Body of pancreas (tissue), 4 donors: ENCODE data around the gene EEFSEC. TPM values are rescaled to one million over a fixed set of nuclear protein-coding genes. Genes with fewer than 3 reads are reported as not detected.

Experiments
- ATAC-seq: fragments of 150-250 bp; one replicate; pipeline ENCODE4 v1.9.1; 2016
- DNase-seq, 4 donors: peaks; one replicate each; pipeline ENCODE4 v3.0.0-alpha.2; 2019
- H3K27ac ChIP-seq, 4 donors: fragments of 200-600 bp; sonication (generic); 1 replicate in 3 of 4; 2 replicates in 1 of 4; pipeline versions ENCODE4 v1.5.1 to v1.6.1; 2016 to 2019; ENCODE audit warnings: mild to moderate bottlenecking in 1 of 4, mixed read lengths in 1 of 4, moderate library complexity in 1 of 4
- H3K27me3 ChIP-seq, 2 donors: fragments of 200-600 bp; sonication (generic); one replicate each; pipeline ENCODE4 v1.6.0; 2016; ENCODE audit warnings: mild to moderate bottlenecking in 1 of 2
- H3K36me3 ChIP-seq, 2 donors: fragments of 200-600 bp; sonication (generic); replicated peaks in 1 of 2; 2 replicates each; pipeline ENCODE4 v1.5.1; 2016; ENCODE audit warnings: low read depth in 2 of 2; ENCODE audit not compliant: insufficient read depth in 1 of 2
- H3K4me1 ChIP-seq: fragments of 200-600 bp; sonication (generic); one replicate; pipeline ENCODE4 v1.6.0; 2016
- H3K4me3 ChIP-seq, 2 donors: fragments of 200-600 bp; sonication (generic); 1 replicate in 1 of 2; 2 replicates in 1 of 2; pipeline ENCODE4 v1.5.1; 2016 to 2019
- H3K9me3 ChIP-seq, 3 donors: fragments of 200-600 bp; sonication (generic); 1 replicate in 2 of 3; 2 replicates in 1 of 3; pipeline ENCODE4 v1.5.1; 2016
- POLR2A ChIP-seq, 3 donors: fragments of 450-650 bp; IDR thresholded peaks; one replicate each; pipeline ENCODE4 v1.6.1; 2016; ENCODE audit warnings: antibody characterized with exemption in 3 of 3, mild to moderate bottlenecking in 2 of 3
- WGBS, 2 donors: methylation state at CpG; one replicate each; pipeline ENCODE4 v1.1.5; 2017; 5-methylcytosine and 5-hydroxymethylcytosine counted together
- intact Hi-C: fragments of 100-400 bp; cut with DNase I; formaldehyde crosslinking; loops from one replicate; pipeline ENCODE4 v1.15.1; 2023
- total RNA-seq, 2 donors: library from RNA; depleted of rRNA; stranded (reverse); fragments of >200 nt; gene quantifications; one replicate each; pipeline ENCODE4 v1.1.0, GENCODE V29; 2016
- TF ChIP-seq, protein P1 (sequence below), 7 experiments: fragments of 450-650 bp in 4 of 7; fragments of 200-600 bp in 3 of 7; sonication (generic) in 3 of 7; IDR thresholded peaks; one replicate each; pipeline ENCODE4 v1.5.1; 2016 to 2019; ENCODE audit warnings: antibody characterized with exemption in 7 of 7

EEFSEC gene
- total RNA-seq, 2 donors from 2014 or later = 8.6 to 33.0 TPM

GRCh38 chr3:128425142-128425845 lies 272.0 kb downstream of the EEFSEC start:
- no peak for ATAC-seq

DNA sequence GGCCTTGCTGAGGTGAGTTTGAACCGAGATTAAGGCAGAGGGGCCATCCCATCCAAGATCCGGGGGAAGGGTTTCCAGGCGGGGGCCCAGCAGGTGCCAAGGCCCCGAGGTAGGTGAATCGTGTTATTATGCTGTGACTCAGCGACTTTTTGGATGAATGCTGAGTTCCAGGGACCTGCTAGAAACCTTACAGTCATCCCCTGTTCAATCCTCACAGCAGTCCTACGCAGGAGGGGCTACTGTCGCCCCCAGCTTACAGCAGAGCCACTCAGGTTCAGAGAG lies 272.5 kb downstream of the EEFSEC start:
- Histone ChIP-seq H3K27ac (no peak overlapping the region), H3K4me1 (peaks cover 15% of the 10 kb centered on the region), H3K36me3 (no peaks in the 10 kb centered on the region), H3K4me3 (no peak overlapping the region), H3K27me3 (no peaks in the 10 kb centered on the region), H3K9me3 (no peaks in the 10 kb centered on the region)
- intact Hi-C loops = loop anchor here (5.0 to 10.0 kb wide), 2 partner anchors 72 to 159 kb away; no protein-coding TSS in a partner anchor
- TF ChIP-seq POLR2A (IDR thresholded peaks at IDR 0.05) = no peak
- TF ChIP-seq, protein P1, sequence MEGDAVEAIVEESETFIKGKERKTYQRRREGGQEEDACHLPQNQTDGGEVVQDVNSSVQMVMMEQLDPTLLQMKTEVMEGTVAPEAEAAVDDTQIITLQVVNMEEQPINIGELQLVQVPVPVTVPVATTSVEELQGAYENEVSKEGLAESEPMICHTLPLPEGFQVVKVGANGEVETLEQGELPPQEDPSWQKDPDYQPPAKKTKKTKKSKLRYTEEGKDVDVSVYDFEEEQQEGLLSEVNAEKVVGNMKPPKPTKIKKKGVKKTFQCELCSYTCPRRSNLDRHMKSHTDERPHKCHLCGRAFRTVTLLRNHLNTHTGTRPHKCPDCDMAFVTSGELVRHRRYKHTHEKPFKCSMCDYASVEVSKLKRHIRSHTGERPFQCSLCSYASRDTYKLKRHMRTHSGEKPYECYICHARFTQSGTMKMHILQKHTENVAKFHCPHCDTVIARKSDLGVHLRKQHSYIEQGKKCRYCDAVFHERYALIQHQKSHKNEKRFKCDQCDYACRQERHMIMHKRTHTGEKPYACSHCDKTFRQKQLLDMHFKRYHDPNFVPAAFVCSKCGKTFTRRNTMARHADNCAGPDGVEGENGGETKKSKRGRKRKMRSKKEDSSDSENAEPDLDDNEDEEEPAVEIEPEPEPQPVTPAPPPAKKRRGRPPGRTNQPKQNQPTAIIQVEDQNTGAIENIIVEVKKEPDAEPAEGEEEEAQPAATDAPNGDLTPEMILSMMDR (IDR thresholded peaks at IDR 0.05) = no peak
- DNase-seq (no peak), ATAC-seq (no peak)
- 56 to 63% methylated on average over 8 of the region's 8 CpGs for WGBS, 2 donors

More at GRCh38 chr3:128425142-128425845, 272.0 kb downstream of the EEFSEC start:
- H3K27me3 ChIP-seq = no peaks in the 10 kb centered on the region
- H3K9me3 ChIP-seq = no peaks in the 10 kb centered on the region
- intact Hi-C loops = loop anchor here (5.0 to 10.0 kb wide), 2 partner anchors 72 to 160 kb away; no protein-coding TSS in a partner anchor
- no peak overlapping the region for H3K4me3 ChIP-seq
- peak in 2 of 4 donors; percentile 62 to 66 for DNase-seq
- H3K27ac ChIP-seq = no peak overlapping the region
- 69 to 76% methylated on average over 15 to 23 of the region's 23 CpGs for WGBS, 2 donors
- peaks cover 15% of the 10 kb centered on the region for H3K4me1 ChIP-seq
- TF ChIP-seq, protein P1 (IDR thresholded peaks at IDR 0.05) = no peak
- no peak for TF ChIP-seq POLR2A (IDR thresholded peaks at IDR 0.05)
- no peaks in the 10 kb centered on the region for H3K36me3 ChIP-seq

DNA sequence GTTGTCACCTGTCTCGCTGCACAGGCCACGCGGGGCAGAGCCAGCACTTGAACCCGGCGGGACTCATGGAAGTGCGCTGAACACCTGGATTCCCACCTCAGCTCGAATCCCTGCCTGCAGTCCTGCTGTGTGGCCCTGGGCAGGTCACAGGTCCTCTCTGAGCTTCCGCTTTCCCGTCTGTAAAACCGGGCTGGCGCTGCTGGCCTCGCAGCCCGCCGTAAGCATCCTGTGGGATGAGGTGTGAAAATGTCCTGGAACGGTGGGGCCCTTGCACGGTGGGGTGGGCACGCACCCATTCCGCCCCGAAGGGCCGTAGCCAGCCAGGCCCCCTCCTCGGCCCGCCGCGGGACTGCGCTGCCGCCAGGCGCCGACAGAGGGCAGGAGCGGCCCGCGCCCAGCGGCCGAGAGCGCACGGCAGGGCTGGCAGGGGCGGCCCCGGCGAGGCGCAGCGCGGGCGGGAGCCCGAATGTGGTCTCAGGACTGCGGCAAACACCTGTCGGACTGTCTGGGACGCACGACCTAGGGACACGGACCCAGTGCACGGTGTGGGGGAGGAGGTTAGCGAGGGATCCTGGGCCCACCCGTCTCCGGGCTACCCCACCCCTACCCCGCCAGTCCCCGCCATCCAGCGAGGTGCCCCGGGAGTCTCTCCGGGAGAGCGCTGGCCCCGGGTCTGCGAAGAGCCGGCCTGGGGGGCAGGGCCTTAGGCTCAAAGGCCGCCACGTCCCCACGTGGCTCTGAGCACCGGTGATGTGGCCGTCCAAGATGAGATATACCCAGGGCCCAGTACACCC lies 273.0 kb downstream of the EEFSEC start:
- no peaks in the 10 kb centered on the region for H3K27me3 ChIP-seq
- H3K9me3 ChIP-seq = no peaks in the 10 kb centered on the region
- WGBS, 2 donors = 8 to 29% methylated on average over 11 to 62 of the region's 66 CpGs
- no peaks in the 10 kb centered on the region for H3K36me3 ChIP-seq
- H3K4me1 ChIP-seq = peaks cover 15% of the 10 kb centered on the region
- TF ChIP-seq, protein P1 (IDR thresholded peaks at IDR 0.05) = peak; percentile 59 to 99 (median 97)
- TF ChIP-seq POLR2A (IDR thresholded peaks at IDR 0.05) = peak in 1 of 3 donors; percentile 7
- intact Hi-C loops = loop anchor here (5.0 to 10.0 kb wide), 2 partner anchors 71 to 158 kb away; no protein-coding TSS in a partner anchor
- H3K27ac ChIP-seq = peak overlapping the region in 1 of 4 donors; percentile 40
- peak; percentile 53 to 76 (median 62) for DNase-seq
- H3K4me3 ChIP-seq = no peak overlapping the region
- ATAC-seq = peak; percentile 94

GRCh38 chr3:128427175-128427857 lies 274.0 kb downstream of the EEFSEC start:
- ATAC-seq (no peak), DNase-seq (no peak)
- Histone ChIP-seq H3K27me3 (no peaks in the 10 kb centered on the region), H3K27ac (no peak overlapping the region), H3K4me3 (no peak overlapping the region), H3K9me3 (no peaks in the 10 kb centered on the region), H3K36me3 (no peaks in the 10 kb centered on the region), H3K4me1 (peaks cover 18% of the 10 kb centered on the region)
- TF ChIP-seq POLR2A (IDR thresholded peaks at IDR 0.05) = no peak
- TF ChIP-seq, protein P1 (IDR thresholded peaks at IDR 0.05) = no peak
- intact Hi-C loops = loop anchor here (5.0 to 10.0 kb wide), 2 partner anchors 70 to 157 kb away; no protein-coding TSS in a partner anchor
- WGBS, 2 donors = 91 to 92% methylated on average over 14 to 15 of the region's 15 CpGs
